Measurements from ENCODE around the gene PEMT. TPM values are rescaled to one million over a fixed set of nuclear protein-coding genes. Genes with fewer than 3 reads are reported as not detected.

The PEMT gene
- total and polyA plus RNA-seq, 10 donors = 8.9 to 21.3 (median 14.8) TPM

- Histone ChIP-seq H3K27me3 (replicated peaks in 1 of 7) (no peaks in the 10 kb centered on the region), H3K4me3 (no peak overlapping the region), H3K9me3 (no peaks in the 10 kb centered on the region), H3K4me1 (peaks cover 0 to 19% (median 11%) of the 10 kb centered on the region in 6 donors), H3K36me3 (peaks cover 0 to 4% (median 0%) of the 10 kb centered on the region in 6 donors), H3K27ac (no peak overlapping the region)
- no peak for DNase-seq
- 85 to 92% (median 88%) methylated on average over 12 to 20 of the region's 20 CpGs for WGBS, 5 donors
- intact Hi-C loops (cut with DNase I; ENCODE audit: low total_unique reads) = loop anchor here (10.0 kb wide), 1 partner anchor 110 kb away; no protein-coding TSS in a partner anchor
- TF ChIP-seq CTCF (IDR thresholded peaks at IDR 0.05 in 8 of 11, conservative IDR thresholded peaks at IDR 0.05 in 3 of 11) (no peak), POLR2A (IDR thresholded peaks at IDR 0.05) (no peak)
Observed at GRCh38 chr17:17504341-17505140, 87.0 kb downstream of the PEMT start.

GRCh38 chr17:17503566-17504130 is 87.9 kb downstream of the PEMT start:
- intact Hi-C loops (cut with DNase I; ENCODE audit: low total_unique reads) = loop anchor here (10.0 kb wide), 1 partner anchor 111 kb away; no protein-coding TSS in a partner anchor
- 70 to 83% (median 76%) methylated on average over 5 to 7 of the region's 7 CpGs for WGBS, 5 donors
- peak; percentile 41 for DNase-seq
- H3K27ac ChIP-seq = no peak overlapping the region
- H3K36me3 ChIP-seq = no peaks in the 10 kb centered on the region
- no peak overlapping the region for H3K4me3 ChIP-seq
- no peak for TF ChIP-seq POLR2AphosphoS5 (IDR thresholded peaks at IDR 0.05)
- no peak for TF ChIP-seq CTCF (IDR thresholded peaks at IDR 0.05 in 8 of 11, conservative IDR thresholded peaks at IDR 0.05 in 3 of 11)
- TF ChIP-seq POLR2A (IDR thresholded peaks at IDR 0.05) = no peak
- H3K27me3 ChIP-seq (replicated peaks in 1 of 7) = no peaks in the 10 kb centered on the region
- H3K4me1 ChIP-seq = peaks cover 0 to 19% (median 11%) of the 10 kb centered on the region in 6 donors
- H3K9me3 ChIP-seq = no peaks in the 10 kb centered on the region

- intact Hi-C loops (cut with DNase I; ENCODE audit: low total_unique reads) = loop anchor here (10.0 kb wide), 1 partner anchor 112 kb away; no protein-coding TSS in a partner anchor
- Histone ChIP-seq H3K9me3 (no peaks in the 10 kb centered on the region), H3K36me3 (no peaks in the 10 kb centered on the region), H3K27ac (no peak overlapping the region), H3K4me3 (no peak overlapping the region), H3K27me3 (replicated peaks in 1 of 7) (no peaks in the 10 kb centered on the region), H3K4me1 (peaks cover 0 to 19% (median 11%) of the 10 kb centered on the region in 6 donors)
- 90 to 94% (median 91%) methylated on average over 21 of the region's 21 CpGs for WGBS, 5 donors
- TF ChIP-seq POLR2A (IDR thresholded peaks at IDR 0.05) (no peak), CTCF (IDR thresholded peaks at IDR 0.05 in 8 of 11, conservative IDR thresholded peaks at IDR 0.05 in 3 of 11) (no peak), POLR2AphosphoS5 (IDR thresholded peaks at IDR 0.05) (no peak)
- DNase-seq = peak; percentile 44
Observed at GRCh38 chr17:17502741-17503565, 88.6 kb downstream of the PEMT start.
